Measurements from ENCODE around the gene SART3.
"Not testable (repeated sequence)": the region's sequence is repeated elsewhere in the genome, so short reads cannot be mapped to it uniquely, and the experiment has no call there.

The SART3 gene

GRCh38 chr12:108561852-108562347, 927 bp upstream of the SART3 start:
- TF ChIP-seq, protein P1, sequence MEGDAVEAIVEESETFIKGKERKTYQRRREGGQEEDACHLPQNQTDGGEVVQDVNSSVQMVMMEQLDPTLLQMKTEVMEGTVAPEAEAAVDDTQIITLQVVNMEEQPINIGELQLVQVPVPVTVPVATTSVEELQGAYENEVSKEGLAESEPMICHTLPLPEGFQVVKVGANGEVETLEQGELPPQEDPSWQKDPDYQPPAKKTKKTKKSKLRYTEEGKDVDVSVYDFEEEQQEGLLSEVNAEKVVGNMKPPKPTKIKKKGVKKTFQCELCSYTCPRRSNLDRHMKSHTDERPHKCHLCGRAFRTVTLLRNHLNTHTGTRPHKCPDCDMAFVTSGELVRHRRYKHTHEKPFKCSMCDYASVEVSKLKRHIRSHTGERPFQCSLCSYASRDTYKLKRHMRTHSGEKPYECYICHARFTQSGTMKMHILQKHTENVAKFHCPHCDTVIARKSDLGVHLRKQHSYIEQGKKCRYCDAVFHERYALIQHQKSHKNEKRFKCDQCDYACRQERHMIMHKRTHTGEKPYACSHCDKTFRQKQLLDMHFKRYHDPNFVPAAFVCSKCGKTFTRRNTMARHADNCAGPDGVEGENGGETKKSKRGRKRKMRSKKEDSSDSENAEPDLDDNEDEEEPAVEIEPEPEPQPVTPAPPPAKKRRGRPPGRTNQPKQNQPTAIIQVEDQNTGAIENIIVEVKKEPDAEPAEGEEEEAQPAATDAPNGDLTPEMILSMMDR (IDR thresholded peaks at IDR 0.05; ENCODE audit: insufficient read depth, low read length, poor library complexity, severe bottlenecking), result no peak
- DNase-seq (ENCODE audit: extremely low read depth, insufficient read length), result no peak
- peak overlapping the region; percentile 99 for H3K4me3 ChIP-seq (replicated peaks; ENCODE audit: low read depth, low read length)
- peaks cover 20% of the 10 kb centered on the region for H3K36me3 ChIP-seq (ENCODE audit: control insufficient read depth, insufficient read depth, low read length)
- no peaks in the 10 kb centered on the region for H3K27me3 ChIP-seq (replicated peaks; ENCODE audit: control insufficient read depth, insufficient read depth, low read length)

DNA sequence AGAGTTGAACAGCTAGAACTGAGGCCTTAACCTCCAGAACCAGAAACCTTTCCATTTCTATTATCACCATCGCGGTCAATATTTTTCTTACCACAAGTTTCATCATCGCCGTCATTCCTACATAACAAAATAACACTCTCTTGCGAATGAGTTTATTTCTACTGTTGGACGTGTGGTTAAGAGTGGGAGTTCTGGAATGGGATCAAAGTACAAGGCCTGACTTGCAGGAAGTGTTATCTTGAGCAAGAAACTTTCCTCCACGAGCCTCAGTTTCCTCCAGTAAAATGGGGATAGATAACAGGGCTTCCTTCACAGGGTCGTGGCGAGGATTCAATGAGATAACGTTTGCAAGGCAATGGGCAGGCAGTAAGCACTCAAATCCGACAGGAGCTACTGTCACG, 652 bp downstream of the SART3 start:
- Histone ChIP-seq H3K36me3 (ENCODE audit: control insufficient read depth, insufficient read depth, low read length) (peaks cover 11% of the 10 kb centered on the region), H3K4me3 (replicated peaks; ENCODE audit: low read depth, low read length) (peak overlapping the region; percentile 99), H3K27me3 (replicated peaks; ENCODE audit: control insufficient read depth, insufficient read depth, low read length) (no peaks in the 10 kb centered on the region)
- DNase-seq (ENCODE audit: extremely low read depth, insufficient read length), result no peak
- TF ChIP-seq, protein P1 (IDR thresholded peaks at IDR 0.05; ENCODE audit: insufficient read depth, low read length, poor library complexity, severe bottlenecking), result no peak

GRCh38 chr12:108559748-108560147, 1.2 kb downstream of the SART3 start:
- no peak for DNase-seq (ENCODE audit: extremely low read depth, insufficient read length)
- no peaks in the 10 kb centered on the region for H3K27me3 ChIP-seq (replicated peaks; ENCODE audit: control insufficient read depth, insufficient read depth, low read length)
- peaks cover 8% of the 10 kb centered on the region for H3K36me3 ChIP-seq (ENCODE audit: control insufficient read depth, insufficient read depth, low read length)
- TF ChIP-seq, protein P1 (IDR thresholded peaks at IDR 0.05; ENCODE audit: insufficient read depth, low read length, poor library complexity, severe bottlenecking), result peak; percentile 27
- H3K4me3 ChIP-seq (replicated peaks; ENCODE audit: low read depth, low read length), result peak overlapping the region; percentile 99

DNA sequence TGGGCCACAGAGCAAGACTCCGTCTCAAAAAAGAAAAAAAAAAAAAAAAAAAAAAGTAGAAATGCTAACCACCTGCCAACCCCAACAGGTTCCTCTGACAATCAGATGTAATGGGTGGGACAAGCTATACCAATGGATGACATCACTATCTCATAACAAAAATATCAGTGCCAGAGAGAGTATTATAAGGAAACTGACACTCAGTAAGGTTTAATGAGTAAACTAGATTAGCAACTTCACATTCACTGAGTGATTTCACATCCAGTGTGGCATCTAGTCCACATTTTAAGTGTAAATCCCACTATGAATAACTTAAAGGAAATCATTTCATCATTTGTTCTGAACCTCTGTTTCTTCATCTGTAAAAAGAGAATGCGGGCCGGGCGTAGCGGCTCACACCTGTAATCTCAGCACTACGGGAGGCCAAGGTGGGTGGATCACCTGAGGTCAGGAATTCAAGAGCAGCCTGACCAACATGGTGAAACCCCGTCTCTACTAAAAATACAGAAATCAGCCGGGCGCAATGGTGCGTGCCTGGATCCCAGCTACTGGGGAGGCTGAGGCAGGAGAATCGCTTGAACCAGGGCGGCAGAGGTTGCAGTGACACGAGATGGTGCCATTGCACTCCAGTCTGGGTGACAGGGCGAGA, 1.8 kb downstream of the SART3 start:
- Histone ChIP-seq H3K36me3 (ENCODE audit: control insufficient read depth, insufficient read depth, low read length) (peaks cover 8% of the 10 kb centered on the region), H3K4me3 (replicated peaks; ENCODE audit: low read depth, low read length) (peak overlapping the region; percentile 99), H3K27me3 (replicated peaks; ENCODE audit: control insufficient read depth, insufficient read depth, low read length) (no peaks in the 10 kb centered on the region)
- TF ChIP-seq, protein P1 (IDR thresholded peaks at IDR 0.05; ENCODE audit: insufficient read depth, low read length, poor library complexity, severe bottlenecking), result no peak
- no peak for DNase-seq (ENCODE audit: extremely low read depth, insufficient read length)

DNA sequence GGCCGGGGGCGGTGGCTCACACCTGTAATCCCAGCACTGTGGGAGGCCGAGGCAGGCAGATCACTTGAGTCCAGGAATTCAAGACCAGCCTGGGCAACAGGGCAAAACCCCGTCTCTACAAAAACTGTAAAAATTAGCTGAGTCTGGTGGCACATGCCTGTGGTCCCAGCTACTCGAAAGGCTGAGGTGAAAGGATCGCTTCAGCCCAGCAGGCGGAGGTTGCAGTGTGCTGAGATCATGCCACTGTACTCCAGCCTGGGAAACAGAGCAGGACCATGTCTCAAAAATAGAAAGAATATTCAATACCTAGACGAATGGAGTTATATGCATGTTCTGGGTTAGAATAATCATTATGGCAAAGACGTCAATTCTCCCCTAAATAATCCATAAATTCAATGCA, 5.6 kb downstream of the SART3 start:
- not testable (repeated sequence) for H3K27me3 ChIP-seq (replicated peaks; ENCODE audit: control insufficient read depth, insufficient read depth, low read length); H3K4me3 ChIP-seq (replicated peaks; ENCODE audit: low read depth, low read length); DNase-seq (ENCODE audit: extremely low read depth, insufficient read length); H3K36me3 ChIP-seq (ENCODE audit: control insufficient read depth, insufficient read depth, low read length)

DNA sequence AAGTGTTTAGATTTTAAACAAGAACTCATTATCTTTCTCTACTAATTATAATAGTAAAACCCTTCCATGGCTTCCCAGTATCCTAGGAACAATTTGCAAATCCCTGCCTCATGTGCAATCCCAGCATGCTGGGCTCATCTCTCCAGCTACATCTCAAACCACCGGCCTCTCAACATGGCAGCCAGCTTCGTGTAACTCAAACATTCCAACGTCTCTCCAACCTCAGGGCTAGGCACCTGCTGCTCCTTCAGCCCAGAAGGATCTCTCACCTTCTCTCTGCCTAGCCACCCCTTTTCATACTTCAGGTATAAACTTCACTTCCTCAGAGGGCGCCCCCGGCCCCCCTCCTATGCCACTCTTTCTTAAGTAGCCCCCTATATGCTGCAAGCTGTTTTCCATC, 7.2 kb downstream of the SART3 start:
- peaks cover 8% of the 10 kb centered on the region for H3K36me3 ChIP-seq (ENCODE audit: control insufficient read depth, insufficient read depth, low read length)
- no peaks in the 10 kb centered on the region for H3K27me3 ChIP-seq (replicated peaks; ENCODE audit: control insufficient read depth, insufficient read depth, low read length)
- no peak overlapping the region for H3K4me3 ChIP-seq (replicated peaks; ENCODE audit: low read depth, low read length)
- DNase-seq (ENCODE audit: extremely low read depth, insufficient read length), result no peak
- TF ChIP-seq, protein P1 (IDR thresholded peaks at IDR 0.05; ENCODE audit: insufficient read depth, low read length, poor library complexity, severe bottlenecking), result no peak
